HG03066 (cell line): ENCODE measurements around the gene NUMA1.

Experiments used
- ATAC-seq: cut with Tn5 transposase; IDR thresholded peaks from one replicate; pipeline ENCODE4 v1.9.1; 2021; ENCODE audit warnings: low read depth; ENCODE audit not compliant: unreplicated experiment

NUMA1 gene

GRCh38 chr11:71979094-71979493 lies 101.2 kb downstream of the NUMA1 start:
- no peak for ATAC-seq

DNA sequence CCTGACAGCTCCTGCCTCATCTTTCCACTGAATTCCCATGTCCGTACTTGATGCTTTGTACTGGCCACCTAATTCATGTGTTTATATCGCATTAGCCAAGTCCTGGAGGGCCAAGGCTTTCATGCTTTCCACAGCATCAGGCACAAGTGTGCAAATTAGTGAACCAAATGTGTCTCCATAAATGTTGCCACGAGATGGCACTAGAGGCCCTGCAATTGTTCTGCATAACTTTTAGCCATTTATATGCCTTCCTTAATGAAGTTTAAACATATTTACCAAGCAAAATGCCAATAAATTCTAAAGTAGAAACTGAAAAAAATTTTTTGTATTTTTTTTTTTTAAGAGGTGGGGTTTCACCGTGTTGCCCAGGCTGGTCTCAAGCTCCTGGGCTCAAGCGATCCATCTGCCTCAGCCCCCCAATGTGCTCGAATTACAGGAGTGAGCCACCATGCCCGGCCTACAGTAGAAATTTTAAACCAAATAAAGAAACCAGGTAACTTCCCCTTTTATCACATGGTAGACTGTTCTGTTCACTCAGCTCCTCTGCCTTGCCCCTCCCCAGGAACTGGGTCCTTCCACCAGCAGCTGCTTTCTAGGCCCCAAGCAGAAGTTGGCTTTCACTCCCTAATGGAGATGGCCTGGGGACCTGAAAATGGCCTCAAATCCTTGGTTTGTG lies 102.5 kb downstream of the NUMA1 start:
- ATAC-seq: no peak

GRCh38 chr11:71977090-71977489 lies 103.3 kb downstream of the NUMA1 start:
- ATAC-seq: no peak

DNA sequence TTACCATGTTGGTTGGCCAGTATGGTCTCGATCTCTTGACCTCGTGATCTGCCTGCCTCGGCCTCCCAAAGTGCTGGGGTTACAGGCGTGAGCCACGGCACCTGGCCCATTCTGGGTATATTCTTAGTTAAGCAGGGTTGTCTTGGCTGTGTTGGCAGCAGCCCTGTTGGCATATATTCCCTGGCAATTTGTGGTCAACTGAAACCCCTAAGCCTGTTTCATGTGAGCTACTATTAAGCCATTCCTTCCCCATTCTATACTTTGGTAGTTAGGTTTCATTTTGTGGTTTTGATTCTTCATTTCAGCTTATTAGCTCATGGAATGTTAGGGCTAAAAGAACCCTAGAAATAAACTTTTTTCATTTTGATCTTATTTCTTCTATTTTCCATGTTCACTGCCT lies 103.8 kb downstream of the NUMA1 start:
- no peak for ATAC-seq

GRCh38 chr11:71971680-71972079 lies 108.7 kb downstream of the NUMA1 start:
- no peak for ATAC-seq

DNA sequence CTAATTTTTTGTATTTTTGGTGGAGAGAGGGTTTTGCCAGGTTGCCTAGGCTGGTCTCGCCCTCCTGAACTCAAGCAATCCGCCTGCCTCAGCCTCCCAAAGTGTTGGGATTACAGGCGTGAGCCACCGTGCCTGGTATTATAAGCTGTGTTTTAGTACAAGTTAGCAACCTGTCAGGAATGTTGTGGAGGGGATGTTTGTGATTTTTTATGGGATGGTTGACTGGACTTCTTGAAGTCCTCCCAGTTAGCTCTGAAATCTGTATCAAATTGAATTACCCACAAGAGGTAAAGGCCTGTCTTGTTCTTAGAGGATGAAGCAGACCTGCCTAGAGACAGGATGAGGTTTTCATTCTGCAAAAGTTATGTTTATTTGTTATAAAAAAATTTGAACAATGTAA lies 115.7 kb downstream of the NUMA1 start:
- ATAC-seq: no peak

DNA sequence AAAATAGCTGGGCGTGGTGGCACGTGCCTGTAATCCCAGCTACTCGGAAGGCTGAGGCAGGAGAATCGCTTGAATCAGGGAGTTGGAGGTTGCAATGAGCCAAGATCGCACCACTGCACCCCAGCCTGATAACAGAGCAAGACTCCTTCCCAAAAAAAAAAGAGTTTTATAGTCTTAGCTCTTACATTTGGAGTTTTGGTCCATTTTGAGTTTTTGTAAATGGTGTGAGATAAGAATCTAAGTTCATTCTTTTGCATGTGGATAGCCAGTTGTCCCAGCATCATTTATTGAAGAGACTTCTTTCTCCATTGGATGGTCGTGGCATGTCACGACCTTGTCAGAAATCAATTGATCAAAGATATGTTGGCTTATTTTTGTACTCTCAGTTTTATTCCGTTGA lies 116.9 kb downstream of the NUMA1 start:
- ATAC-seq: no peak

- ATAC-seq: no peak
These were observed 117.8 kb downstream of the NUMA1 start for GRCh38 chr11:71962428-71963038.

- no peak for ATAC-seq
These were observed 124.4 kb downstream of the NUMA1 start for GRCh38 chr11:71955898-71956456.
